ENCODE results near the gene ERVV-1.
"Not testable (repeated sequence)": the region's sequence is repeated elsewhere in the genome, so short reads cannot be mapped to it uniquely, and the experiment has no call there.

ERVV-1 gene, protein sequence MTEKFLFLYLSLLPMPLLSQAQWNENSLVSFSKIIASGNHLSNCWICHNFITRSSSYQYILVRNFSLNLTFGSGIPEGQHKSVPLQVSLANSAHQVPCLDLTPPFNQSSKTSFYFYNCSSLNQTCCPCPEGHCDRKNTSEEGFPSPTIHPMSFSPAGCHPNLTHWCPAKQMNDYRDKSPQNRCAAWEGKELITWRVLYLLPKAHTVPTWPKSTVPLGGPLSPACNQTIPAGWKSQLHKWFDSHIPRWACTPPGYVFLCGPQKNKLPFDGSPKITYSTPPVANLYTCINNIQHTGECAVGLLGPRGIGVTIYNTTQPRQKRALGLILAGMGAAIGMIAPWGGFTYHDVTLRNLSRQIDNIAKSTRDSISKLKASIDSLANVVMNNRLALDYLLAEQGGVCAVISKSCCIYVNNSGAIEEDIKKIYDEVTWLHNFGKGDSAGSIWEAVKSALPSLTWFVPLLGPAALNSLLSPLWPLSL

DNA sequence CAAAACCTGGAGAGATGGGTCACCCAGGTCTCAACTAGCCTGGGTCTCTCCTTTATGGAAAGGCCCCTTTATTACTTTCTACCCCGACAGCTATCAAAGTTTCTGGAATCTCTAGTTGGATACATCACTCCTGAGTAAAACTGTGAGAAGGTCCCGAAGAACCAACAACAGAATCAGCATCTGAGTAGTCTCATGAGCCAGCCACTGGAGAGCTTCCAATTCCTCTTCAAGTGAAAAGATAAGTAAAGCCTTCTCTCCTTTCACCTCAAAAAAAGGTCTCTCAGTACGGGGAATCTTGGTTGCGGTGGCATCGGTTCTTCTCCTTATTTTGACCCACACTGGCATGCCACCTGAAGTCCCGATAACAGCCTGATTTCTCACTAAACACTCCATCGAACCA, at the start of gene ERVV-1:
Gene ERVV-1, plus strand, starts transcription at position 301 of the 400 bp plus-strand sequence. CDS start 170 bp downstream, outside the sequence.
- DNase-seq: no peak

DNA sequence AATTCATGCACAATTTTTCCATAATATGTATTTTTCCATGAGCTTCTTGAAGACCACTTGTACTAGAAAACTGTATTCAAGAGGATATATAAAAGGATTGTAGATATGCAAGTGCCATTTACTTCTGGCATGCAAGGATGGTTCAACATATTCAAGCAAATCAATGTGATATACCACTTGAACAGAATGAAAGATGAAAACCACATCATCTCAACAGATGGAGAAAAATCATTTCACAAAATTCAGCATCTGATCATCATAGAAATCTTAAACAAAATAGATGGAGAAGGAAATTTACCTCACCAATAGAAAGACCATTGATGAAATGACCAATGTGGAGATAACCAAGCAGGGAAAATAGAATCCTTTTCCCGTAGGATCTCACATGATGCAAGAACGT, 45.9 kb upstream of the ERVV-1 start:
- DNase-seq: no peak

DNA sequence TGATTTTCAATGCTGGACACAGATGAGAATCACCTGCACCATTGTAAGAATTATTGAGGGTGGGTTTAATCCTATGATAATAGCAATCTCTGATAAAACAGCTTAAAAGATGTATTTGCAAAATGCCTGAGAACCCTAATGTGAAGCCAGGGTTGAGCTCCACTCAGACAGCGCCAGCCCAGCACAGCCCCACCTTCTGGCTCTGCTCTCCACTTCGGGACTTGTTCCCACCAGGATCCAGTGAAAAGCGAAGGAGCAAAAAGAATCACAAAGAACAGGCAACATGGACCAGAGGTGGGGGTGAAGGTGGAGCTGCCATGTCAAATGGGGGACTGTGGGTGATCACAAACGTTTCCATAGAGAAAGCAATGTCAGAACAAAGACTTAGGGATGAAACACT, 32.4 kb upstream of the ERVV-1 start:
- no peak for DNase-seq

DNA sequence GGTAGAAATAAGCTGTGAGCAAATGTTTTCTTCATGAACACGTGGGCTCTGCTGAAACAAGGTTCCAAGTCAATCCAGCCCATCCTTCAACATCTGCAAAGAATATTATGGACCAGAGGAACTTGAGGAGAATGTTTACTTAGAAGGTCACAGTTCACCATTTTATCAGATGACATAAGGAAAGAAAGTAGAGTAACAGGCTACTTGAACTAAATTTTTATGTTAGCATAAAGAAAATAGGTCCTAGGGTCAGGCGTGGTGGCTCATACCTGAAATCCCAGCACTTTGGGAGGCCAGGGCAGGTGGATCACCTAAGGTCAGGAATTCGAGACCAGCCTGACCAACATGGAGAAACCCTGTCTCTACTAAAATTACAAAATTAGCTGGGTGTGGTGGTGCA, 30.6 kb upstream of the ERVV-1 start:
- not testable (repeated sequence) for DNase-seq

DNA sequence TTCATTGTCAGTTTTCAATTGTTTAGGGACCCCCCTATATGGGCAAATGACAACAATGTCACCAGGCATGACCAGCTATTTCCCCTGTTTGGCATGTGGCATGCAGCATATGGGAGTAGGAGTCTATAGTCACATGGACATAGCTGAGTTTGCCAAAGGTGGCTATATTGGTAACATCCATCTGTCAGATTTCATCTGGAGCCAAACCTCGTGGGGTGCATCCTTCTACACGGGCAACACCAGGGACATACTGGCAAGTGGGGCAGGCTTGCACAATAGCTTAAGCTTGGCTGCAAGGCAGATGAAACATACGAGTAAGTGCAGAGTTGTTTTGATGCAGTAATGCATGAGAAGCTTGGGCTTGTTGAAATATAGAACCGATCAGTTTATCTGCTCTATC, 26.5 kb upstream of the ERVV-1 start:
- DNase-seq: no peak

DNA sequence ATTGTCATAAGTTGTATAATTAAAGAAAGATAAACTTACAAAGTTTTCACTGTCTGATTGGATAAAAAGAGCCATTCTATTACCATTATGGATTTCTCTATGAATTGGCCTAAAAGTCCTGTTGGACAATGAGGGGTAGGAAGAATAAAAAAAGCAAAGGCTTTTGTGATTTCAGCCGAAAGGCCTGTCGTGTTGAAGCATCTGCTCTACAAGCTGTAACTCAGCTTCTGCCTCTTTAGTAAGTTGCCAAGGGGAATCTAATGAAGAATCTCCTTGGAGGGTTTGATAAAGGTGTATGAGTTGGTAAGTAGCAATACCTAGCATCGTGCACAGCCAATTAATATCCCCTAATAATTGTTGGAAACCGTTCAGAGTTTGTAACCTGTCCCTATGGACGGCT, 25.2 kb upstream of the ERVV-1 start:
- no peak for DNase-seq

DNA sequence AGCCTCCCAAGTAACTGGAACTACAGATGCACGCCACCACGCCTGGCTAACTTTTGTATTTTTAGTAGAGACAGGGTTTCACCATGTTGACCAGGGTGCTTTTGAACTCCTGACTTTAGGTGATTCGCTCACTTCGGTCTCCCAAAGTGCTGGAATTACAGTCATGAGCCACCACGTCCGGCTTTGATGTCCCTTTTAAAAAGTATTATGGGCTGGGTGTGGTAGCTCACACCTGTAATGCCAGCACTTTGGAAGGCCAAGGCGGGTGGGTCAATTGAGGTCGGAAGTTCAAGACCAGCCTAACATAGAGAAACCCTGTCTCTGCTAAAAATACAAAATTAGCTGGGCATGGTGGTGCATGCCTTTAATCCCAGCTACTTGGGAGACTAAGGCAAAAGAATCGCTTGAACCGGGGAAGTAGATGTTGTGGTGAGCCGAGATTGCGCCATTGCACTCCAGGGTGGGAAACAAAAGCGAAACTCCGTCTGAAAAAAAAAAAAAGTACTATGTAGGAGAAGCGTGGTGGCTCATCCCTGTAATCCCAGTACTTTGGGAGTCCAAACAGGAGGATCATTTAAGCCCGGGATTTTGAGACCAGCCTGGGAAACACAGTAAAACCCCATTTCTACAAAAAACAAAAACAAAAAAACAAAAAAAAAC, 22.8 kb upstream of the ERVV-1 start:
- DNase-seq: no peak

DNA sequence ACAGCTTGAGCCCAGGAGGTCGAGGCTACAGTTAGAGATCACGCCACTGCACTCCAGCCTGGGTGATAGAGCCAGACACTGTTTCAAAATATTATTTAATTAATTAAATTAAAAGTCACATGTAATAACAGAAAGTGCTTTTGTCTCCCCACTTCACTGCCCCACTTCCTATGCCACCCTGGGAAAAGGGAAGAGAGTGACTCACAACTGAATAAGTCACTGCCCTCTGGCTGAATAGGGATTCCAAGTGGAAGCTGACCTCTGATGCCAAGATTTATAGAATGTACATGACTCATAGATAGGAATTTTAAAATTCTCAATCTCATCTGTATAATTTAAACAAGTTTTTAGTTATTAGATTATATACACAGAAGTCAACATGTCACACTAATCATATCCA, 22.2 kb upstream of the ERVV-1 start:
- no peak for DNase-seq

DNA sequence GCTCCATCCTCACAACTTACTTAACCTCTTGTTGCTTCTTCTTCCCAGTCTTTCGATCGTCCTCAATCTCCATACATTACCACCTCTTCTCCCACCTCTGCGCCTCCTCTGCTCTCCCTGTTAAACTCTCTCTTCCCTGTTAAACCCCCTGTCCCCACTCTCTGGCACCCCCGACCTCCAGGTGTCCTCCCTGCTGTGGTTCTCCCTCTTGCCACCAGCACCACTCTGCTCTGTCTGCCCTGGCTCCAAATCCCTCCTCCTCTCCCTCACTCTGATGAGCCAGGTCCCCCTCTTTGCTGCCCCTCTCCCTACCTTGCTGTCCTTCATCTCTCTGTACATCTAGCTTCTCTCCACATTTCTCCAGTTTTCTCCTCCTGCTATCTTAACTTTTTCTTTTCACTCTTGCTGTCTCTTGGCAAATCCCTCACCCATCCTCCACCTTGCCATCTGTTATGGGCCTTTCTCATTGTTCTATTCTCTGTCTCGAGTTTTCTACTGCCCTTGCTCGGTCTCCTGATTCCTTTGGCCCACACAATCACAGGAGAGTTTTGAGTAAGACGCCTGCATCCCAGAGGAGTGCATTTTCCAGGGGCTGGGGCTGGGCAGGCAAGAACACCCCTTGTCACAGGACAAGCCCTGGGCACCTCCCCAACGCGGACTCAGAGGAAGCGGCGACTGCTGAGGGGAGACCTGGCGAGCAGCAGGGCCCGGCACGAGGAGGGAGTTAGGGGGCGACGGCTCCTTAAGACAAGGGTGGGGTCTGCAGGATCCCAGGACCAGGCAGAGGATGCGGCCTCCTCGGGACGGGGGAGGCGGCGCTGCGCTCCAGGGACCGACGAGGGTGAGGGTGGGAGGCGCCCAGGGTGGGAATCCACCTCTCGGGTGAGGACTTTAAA, 21.4 kb upstream of the ERVV-1 start:
- DNase-seq: no peak

DNA sequence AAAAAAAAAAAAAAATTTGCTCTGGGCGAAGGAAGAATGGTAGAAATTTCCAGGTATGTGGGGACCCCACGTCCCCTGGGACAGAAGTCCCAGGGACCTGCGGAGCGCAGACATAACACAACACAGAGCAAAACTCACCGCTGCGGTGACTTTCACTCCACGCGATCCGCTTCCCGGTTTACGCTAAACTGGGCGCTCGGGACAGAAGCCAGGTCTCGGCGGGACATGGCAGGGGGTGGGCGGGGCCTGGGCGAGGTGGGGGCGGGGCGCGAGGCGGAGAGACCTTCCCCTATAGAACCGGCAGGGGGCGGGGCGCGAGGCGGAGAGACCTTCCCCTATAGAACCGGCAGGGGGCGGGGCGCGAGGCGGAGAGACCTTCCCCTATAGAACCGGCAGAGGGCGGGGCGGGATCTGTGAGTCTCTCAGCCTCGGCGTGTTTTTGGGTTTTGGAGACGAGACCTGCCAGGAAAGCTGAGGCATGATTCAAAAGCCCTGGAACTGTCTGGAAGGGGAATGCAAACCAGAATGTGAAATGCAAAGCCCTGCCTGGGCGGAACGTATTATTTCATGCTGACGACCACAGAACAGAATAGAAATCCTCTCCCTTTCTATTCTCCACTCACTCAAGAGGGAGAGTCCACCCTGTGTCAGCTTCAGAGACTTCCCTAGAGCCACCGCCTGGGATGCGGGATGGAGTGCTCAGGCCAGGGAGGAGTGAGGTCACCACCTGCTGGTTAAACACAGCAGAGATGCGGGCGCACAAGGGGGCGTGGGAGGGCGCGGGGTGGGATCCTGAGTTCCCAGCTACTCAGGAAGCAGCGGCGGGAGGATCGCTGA, 20.2 kb upstream of the ERVV-1 start:
- peak; percentile 81 for DNase-seq

DNA sequence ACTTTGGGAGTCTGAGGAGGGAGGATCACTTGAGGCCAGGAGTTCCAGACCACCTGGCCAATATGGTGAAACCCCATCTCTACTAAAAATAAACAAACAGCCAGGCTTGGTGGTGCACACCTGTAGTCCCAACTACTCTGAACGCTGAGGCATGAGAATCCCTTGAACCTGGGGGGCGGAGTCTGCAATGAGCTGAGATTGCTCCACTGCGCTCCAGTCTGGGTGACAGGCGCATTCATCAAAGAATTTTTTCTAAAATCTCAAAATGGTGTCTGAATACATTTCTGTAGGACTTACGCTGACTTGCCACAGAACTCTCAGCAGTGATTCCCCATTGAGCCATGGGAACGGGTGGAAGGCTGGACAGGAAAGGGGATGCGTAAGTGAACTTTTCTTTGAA, 18.0 kb upstream of the ERVV-1 start:
- DNase-seq: no peak

DNA sequence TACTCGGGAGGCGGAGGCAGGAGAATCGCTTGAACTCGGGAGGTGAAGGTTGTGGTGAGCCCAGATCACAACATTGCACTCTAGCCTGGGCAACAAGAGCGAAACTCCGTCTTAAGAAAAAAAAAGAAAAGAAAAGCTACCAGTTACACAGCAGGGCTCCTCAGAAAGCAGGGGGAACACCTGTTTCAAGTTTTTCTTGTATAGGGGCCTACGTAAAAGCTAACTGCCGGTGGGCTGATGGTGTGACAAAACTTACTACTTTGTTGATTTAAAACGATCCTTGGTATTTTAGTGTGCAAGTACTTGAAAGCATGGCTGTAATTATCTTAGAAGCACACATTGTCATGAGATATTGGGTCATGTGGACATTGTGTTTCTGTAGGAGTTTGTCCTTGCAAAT, 15.7 kb upstream of the ERVV-1 start:
- no peak for DNase-seq

DNA sequence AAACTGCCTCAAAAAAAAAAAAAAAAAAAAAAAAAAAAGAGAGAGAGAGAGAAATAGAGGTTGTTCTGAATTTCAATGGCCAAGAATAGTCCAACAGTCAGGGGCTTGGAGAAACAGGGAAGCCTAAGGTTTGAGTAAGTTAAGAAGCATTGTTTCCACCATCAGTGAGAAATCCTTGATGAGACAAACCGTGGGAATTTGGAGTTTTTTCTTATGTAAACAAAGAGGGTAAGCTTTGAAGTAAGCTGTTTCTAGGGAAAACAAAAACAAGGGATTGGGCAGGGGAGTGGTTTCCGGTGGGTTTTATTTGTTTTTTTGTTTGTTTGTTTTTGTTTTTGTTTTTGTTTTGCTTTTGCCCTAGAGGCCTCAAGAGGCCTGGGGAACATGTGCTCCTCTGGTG, 11.2 kb upstream of the ERVV-1 start:
- no peak for DNase-seq

DNA sequence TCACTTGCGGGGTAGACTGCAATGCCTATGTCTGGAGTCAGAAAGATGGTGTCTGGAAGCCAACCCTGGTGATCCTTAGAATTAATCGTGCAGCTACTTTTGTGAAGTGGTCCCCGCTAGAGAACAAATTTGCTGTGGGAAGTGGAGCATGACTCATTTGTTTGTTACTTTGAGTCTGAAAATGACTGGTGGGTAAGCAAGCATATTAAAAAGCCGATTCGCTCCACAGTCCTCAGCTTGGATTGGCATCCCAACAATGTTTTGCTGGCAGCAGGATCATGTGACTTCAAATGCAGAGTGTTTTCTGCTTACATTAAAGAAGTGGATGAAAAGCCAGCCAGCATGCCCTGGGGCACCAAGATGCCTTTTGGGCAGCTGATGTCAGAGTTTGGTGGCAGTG, 9.5 kb upstream of the ERVV-1 start:
- DNase-seq: no peak

DNA sequence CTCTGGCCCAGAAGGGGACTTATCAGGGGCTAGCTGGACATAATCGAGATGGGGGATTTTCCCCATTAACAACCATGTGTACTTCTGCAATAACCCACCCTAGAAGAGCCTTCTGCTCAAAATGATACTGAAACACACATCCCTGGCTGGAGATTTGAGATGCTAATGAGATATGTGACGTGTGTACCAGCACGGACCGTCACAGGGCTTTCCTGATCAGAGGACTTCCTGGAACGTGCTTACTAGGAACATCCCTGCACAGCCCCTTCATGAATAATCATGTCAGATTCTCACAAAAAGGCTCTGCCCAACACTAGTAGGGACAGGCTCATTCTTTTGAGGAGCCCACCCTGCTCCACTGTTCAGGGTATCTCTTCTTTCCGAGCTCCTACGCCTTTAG, 6.5 kb upstream of the ERVV-1 start:
- no peak for DNase-seq

DNA sequence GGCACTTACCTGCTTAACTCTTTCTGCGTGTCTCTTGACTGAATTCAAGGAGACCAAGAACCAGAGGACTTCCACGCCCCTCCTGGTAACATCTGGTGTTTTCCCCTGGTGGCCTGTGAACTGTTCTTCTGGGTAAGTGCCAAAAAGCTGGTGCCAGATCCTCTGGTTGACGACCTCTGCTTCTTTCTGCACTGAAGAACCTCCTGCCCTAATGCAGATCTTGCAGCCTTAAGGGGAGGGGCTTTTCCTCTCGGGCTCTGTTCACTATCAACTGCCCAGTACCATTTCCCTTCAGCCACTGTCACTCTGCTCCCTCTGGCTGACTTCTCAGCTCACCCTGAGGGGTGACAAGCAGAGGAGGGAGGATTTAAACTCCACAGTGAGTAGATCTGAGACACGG, 6.1 kb upstream of the ERVV-1 start:
- no peak for DNase-seq

DNA sequence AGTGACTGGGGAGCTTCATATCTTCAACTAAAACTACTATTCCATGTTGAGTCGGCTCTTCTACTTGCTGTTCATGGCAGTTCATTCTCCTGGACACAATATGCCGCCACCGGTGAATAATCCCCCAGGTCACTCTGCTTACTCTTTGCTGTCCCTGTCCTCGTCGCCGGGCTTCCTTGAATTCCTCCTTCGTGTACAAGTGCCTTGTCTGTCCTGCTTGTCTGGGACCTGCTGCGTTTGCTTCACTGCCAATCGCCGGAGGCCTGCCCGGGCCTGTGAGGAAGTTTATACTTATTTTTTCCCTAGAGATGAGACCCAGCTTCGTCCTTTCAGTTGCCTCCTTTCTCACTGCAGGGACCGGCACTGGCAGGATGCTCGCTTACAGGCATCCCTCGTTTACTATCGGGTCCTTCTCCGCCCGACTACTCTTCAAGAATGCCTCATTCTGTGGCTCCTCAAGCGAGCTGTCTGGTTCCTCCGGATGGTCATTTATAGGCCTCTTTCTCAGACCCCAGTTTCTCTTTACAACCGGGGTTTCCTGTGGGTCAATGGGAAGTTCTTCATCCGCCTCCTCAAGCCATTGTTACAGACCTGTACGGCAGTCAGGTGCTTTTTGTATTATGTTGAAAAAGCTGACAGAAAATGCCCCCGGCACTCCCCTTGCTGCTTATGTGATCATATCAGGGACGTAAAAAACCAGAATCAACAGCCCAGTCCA, 5.5 kb upstream of the ERVV-1 start:
- no peak for DNase-seq

DNA sequence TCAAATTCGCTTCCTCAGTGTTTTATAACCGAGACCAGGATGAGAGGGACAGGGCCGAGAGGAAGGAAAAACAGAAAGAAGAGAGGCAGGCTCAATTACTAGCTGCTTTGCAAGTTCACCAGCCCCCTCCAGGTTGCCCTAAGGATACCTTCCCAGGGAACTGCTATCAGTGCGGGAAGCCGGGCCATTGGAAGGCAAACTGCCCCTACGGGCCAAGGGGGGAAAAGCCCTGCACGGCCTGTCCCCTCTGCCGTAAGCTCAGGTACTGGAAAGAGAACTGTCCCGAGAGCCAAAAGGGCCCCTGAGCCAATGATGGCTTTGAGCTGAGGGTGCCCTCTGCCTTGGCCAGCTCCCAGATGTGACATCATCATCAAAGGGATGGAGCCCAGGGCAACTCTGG, 3.2 kb upstream of the ERVV-1 start:
- DNase-seq: no peak

DNA sequence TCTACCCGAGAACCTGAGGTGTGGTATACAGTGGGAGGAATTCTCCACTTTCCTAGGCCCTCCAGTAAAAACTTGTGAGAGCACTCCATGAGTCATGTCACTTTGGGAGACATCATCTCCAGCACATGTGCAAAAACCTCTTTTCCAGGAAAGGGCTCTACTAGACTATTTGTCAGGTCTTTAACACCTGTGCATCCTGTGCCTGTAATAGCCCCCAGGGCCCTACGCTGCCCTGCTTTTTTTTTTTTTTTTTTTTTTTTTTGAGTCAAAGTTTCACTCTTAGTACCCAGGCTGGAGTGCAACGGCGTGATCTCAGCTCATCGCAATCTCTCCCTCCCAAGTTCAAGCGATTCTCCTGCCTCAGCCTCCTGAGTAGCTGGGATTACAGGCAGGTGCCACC, 1.7 kb upstream of the ERVV-1 start:
- no peak for DNase-seq

DNA sequence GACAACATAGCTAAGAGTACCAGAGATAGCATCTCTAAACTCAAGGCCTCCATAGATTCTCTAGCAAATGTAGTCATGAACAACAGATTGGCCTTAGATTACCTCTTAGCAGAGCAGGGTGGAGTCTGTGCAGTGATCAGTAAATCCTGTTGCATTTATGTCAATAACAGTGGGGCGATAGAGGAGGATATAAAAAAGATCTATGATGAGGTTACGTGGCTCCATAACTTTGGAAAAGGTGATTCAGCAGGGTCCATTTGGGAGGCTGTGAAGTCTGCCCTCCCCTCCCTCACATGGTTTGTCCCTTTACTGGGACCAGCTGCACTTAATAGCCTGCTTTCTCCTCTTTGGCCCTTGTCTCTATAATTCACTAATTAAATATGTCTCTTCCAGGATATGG, 1.4 kb downstream of the ERVV-1 start:
- DNase-seq: no peak

DNA sequence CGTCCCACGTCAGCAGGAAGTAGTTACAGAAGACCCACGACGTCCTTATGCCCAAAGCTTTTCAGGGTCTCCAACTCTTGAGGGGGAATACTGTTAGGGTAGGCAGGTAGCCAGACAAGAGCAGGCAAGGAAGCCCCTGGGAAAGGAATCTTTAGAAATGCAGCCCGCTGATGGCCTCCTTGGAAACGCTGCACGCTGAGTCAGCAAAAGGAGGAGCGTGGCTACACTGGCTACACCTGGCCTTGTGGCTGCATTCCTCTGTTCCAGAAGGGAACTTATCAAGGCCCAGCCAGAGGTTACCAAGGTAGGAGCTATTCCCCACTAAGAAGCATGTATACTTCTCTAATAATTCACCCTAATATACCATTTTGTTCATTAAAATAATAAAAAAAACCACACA, 2.0 kb downstream of the ERVV-1 start:
- DNase-seq: no peak

DNA sequence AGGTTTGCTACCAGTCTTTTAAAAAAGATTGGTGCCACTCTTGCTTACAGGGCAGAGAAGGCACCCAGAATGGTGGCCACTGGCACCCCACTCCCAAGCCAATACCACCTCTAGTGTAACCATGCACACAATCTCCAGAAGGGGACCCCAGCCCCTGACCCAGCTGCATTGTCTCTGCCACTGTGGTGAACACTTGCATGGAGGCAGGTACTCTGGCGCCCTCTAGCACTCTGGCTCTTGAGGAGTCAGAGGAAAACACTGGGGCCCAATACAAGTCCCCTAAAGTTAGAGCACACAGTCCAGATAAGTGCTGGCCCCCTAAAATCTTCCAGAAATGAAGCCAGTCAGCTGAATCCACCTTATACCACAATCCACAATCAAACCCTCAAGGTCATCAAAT, 6.0 kb downstream of the ERVV-1 start:
- DNase-seq: no peak

Measured in activated T-cell treated with anti-CD3 and anti-CD28 coated beads, Interleukin-2, amount 50 U/mL, for 1 hour (primary cell).